PFSK-1 (cell line): ENCODE data around the gene CCN2.

Source experiments
- FOXP2 ChIP-seq: optimal IDR thresholded peaks from 2 replicates; pipeline ENCODE3; 2011; ENCODE audit warnings: borderline replicate concordance, control low read depth, inconsistent platforms; ENCODE audit not compliant: insufficient read depth; ENCODE audit errors: extremely low read length, extremely low read depth
- POLR2AphosphoS5 ChIP-seq: IDR thresholded peaks from 2 replicates; pipeline ENCODE4 v1.6.1; 2012; ENCODE audit warnings: low read depth, mild to moderate bottlenecking, control low read depth, low read length, moderate library complexity
- SIN3A ChIP-seq: IDR thresholded peaks from 2 replicates; pipeline ENCODE4 v1.6.1; 2012; ENCODE audit warnings: mild to moderate bottlenecking, low read length, moderate library complexity, borderline replicate concordance; ENCODE audit not compliant: insufficient read depth
- TAF1 ChIP-seq: IDR thresholded peaks from 2 replicates; pipeline ENCODE4 v1.6.1; 2012; ENCODE audit warnings: low read length, control low read depth, borderline replicate concordance; ENCODE audit not compliant: insufficient read depth
- TF ChIP-seq, protein P1 (sequence below), 2 experiments: IDR thresholded peaks; 2 replicates each; pipeline versions ENCODE4 v1.6.1 to v1.8.0; 2011 to 2012; ENCODE audit warnings: low read depth in 2 of 2, low read length in 2 of 2, control low read depth in 1 of 2, inconsistent platforms in 1 of 2, mild to moderate bottlenecking in 1 of 2, moderate library complexity in 1 of 2; ENCODE audit not compliant: insufficient read depth in 1 of 2

Gene CCN2

DNA sequence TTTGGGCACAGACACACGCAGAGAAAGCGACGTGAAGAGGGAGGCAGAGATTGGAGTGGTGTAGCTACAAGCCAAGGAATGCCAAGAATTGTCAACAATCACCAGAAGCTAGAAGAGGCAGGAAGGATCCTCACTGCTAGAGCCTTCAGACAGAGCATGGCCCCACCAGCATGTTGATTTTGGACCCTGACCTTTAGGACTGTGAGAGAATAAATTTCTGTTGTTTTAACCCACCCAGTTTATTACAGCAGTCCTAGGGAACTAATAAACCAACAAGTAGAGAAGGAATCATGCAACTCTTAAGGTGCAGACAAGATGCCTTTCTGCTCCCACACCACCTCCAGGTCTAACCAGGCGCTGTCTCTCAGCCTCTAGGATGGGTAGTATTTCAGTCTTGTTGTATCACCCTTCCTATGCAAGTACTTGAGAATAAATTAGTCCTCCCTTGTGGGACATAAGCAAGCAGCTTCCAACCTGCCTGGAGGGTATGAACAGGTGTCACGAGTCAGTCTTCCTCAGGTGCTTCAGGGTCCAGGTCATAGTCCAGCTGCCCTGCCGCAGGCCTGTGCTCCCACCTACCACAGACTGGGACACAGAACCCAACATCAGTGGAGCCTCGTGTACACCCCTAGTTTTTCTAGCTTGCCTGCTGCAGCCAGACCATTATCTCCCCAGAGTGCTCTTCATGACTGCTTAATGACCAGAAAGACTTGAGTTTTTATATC, 46.4 kb upstream of the CCN2 start:
- TF ChIP-seq POLR2AphosphoS5 (no peak), FOXP2 (no peak), SIN3A (no peak), TAF1 (no peak)
- TF ChIP-seq, protein P1, sequence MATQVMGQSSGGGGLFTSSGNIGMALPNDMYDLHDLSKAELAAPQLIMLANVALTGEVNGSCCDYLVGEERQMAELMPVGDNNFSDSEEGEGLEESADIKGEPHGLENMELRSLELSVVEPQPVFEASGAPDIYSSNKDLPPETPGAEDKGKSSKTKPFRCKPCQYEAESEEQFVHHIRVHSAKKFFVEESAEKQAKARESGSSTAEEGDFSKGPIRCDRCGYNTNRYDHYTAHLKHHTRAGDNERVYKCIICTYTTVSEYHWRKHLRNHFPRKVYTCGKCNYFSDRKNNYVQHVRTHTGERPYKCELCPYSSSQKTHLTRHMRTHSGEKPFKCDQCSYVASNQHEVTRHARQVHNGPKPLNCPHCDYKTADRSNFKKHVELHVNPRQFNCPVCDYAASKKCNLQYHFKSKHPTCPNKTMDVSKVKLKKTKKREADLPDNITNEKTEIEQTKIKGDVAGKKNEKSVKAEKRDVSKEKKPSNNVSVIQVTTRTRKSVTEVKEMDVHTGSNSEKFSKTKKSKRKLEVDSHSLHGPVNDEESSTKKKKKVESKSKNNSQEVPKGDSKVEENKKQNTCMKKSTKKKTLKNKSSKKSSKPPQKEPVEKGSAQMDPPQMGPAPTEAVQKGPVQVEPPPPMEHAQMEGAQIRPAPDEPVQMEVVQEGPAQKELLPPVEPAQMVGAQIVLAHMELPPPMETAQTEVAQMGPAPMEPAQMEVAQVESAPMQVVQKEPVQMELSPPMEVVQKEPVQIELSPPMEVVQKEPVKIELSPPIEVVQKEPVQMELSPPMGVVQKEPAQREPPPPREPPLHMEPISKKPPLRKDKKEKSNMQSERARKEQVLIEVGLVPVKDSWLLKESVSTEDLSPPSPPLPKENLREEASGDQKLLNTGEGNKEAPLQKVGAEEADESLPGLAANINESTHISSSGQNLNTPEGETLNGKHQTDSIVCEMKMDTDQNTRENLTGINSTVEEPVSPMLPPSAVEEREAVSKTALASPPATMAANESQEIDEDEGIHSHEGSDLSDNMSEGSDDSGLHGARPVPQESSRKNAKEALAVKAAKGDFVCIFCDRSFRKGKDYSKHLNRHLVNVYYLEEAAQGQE (IDR thresholded peaks at IDR 0.05; ENCODE audit: insufficient read depth in 1 of 2, low read depth in 2 of 2, low read length in 2 of 2), result no peak

DNA sequence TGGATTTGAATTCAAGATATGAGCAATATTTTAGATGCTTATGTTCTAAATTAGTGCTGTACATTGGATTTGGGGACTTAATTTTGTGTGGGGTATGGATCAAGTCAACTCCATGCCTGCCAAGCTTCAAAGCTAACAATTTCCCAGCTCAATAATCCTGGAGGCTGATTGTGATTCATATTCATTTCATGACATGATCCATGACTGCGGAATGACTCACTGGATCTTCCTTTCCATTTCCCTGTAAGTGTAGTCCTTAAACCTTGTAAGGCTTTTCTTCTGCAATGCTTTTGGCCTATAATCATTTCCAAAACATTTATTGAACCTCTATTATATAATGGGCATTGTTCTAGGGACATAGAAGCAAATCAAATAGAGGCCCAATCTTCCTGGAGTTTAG, 44.7 kb upstream of the CCN2 start:
- TF ChIP-seq TAF1, result no peak
- no peak for TF ChIP-seq FOXP2
- no peak for TF ChIP-seq POLR2AphosphoS5
- TF ChIP-seq, protein P1 (IDR thresholded peaks at IDR 0.05; ENCODE audit: insufficient read depth in 1 of 2, low read depth in 2 of 2, low read length in 2 of 2), result no peak
- no peak for TF ChIP-seq SIN3A

DNA sequence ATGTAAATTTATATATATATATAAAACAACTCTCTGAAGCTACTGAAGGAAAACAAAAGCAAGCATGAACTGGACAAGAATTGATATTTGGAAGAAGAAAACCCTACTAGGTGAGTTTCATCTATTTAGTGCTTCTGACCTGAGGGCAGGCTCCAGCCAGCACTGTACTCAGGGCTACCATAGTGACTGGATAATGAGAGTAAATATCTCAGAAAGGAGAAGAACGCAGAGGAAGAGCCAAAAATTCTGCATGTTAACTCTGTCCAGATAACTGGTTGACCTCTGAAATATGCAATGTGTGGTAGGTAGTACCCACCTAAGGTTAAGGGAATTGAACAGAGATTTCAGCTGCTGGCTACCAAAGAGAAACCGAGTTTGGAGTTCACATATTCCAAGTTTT, 41.4 kb upstream of the CCN2 start:
- TF ChIP-seq POLR2AphosphoS5, result no peak

DNA sequence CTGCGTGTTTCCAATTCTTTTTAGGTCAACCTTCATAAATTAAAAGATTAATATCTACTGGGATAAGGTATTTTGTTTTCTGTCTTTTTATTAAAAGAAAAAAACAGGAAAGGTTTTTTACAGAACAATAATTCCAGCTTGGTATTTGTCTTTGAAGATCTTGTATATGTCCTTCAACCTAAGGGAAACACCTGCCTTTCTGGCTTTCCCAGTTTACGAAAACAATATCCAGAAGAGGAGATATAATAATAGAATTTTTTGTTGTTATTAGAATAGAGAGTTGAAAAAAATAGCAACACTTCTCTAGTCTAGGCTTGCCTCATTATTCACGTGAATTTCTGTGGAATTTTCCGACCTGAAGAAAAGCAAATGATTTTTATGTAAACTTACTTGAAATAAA, 37.9 kb upstream of the CCN2 start:
- TF ChIP-seq POLR2AphosphoS5, result no peak
- no peak for TF ChIP-seq TAF1
- TF ChIP-seq, protein P1 (IDR thresholded peaks at IDR 0.05; ENCODE audit: insufficient read depth in 1 of 2, low read depth in 2 of 2, low read length in 2 of 2), result no peak
- no peak for TF ChIP-seq FOXP2
- TF ChIP-seq SIN3A, result no peak

DNA sequence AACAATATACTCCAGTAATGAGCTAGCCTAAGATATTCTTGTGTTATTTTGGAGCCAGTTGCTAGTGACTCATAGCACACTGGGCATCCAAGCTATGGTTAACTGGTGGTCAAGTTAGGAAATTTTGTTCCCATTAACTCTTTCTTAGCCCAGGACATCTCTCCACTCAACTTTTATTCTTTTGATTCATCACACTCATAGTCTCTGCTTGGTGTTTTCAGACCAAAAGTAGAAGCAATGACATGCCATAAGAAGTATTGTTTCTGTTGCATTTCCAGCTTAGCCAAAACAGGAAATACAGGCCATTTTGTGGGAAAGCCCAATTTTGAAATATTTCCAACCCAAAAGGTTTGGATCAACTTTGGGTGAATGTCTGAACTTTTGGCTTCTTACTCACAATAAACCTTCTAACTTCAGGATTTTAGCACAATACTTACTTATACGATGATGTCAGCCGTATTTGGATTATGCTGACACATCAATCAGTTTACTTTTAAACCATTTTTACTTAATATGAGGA, 31.6 kb upstream of the CCN2 start:
- TF ChIP-seq POLR2AphosphoS5 (no peak), FOXP2 (no peak), SIN3A (no peak), TAF1 (no peak)
- TF ChIP-seq, protein P1 (IDR thresholded peaks at IDR 0.05; ENCODE audit: insufficient read depth in 1 of 2, low read depth in 2 of 2, low read length in 2 of 2), result no peak
